Rectal smooth muscle tissue (tissue), 1 donor: ENCODE data around the gene EXOC3L2.
"Not testable (repeated sequence)": the region's sequence is repeated elsewhere in the genome, so short reads cannot be mapped to it uniquely, and the experiment has no call there.

ENCODE experiments used
- H3K27ac ChIP-seq: one replicate; pipeline ENCODE4 v1.7.0; 2013; ENCODE audit warnings: low read depth, low read length, inconsistent platforms
- H3K27me3 ChIP-seq: one replicate; pipeline ENCODE4 v1.7.0; 2013; ENCODE audit warnings: low read length; ENCODE audit not compliant: control insufficient read depth, insufficient read depth
- H3K36me3 ChIP-seq: one replicate; pipeline ENCODE4 v1.7.0; 2013; ENCODE audit warnings: low read length; ENCODE audit not compliant: control insufficient read depth, insufficient read depth
- H3K4me1 ChIP-seq: one replicate; pipeline ENCODE4 v1.7.0; 2013; ENCODE audit warnings: low read length; ENCODE audit not compliant: control insufficient read depth, insufficient read depth
- H3K4me3 ChIP-seq: one replicate; pipeline ENCODE4 v1.7.0; 2013; ENCODE audit warnings: low read length
- H3K9ac ChIP-seq: one replicate; pipeline ENCODE4 v1.7.0; 2013; ENCODE audit warnings: low read length

EXOC3L2 gene

DNA sequence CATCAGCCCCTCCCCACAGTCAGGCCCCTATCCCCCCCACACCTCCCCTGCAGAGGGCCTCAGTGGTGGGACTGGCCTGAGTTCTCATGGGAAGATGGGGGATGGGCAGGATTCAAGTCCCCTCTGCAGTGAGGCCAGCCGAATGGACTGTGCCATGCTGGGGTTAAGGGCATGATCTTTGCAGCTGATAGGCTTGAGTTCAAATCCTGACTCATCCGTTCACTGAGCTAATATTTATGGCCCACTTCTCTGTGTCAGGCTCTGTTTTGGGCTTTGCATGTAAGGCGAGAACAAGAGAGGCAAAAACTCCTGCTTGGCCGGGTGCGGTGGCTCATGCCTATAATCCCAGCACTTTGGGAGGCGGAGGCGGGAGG lies 26.5 kb upstream of the EXOC3L2 start:
- H3K36me3 ChIP-seq = peaks cover 10% of the 10 kb centered on the region

DNA sequence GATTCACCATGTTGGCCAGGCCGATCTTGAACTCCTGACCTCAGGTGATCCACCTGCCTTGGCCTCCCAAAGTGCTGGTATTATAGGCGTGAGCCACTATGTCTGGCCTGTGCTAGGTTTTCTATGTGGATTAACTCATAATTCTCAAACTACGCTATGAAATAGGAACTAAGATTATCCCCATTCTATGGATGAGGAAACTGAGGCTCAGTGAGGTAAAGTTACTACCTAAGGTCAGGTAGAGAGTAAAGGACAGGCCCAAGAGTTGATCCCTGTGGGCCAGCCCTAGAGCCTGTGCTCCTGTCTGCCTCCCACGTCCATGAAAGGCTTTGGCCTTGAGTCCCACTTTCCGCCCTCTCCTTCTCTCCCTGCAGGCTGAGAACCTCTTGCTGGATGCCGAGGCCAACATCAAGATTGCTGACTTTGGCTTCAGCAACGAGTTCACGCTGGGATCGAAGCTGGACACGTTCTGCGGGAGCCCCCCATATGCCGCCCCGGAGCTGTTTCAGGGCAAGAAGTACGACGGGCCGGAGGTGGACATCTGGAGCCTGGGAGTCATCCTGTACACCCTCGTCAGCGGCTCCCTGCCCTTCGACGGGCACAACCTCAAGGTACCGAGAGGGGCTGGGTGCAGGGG lies 26.0 kb upstream of the EXOC3L2 start:
- Histone ChIP-seq H3K4me1 (no peaks in the 10 kb centered on the region), H3K36me3 (peaks cover 10% of the 10 kb centered on the region), H3K27me3 (no peaks in the 10 kb centered on the region), H3K27ac (no peak overlapping the region), H3K4me3 (no peak overlapping the region), H3K9ac (no peak overlapping the region)

More for the DNA sequence above, 26.5 kb upstream of the EXOC3L2 start:
- no peaks in the 10 kb centered on the region for H3K27me3 ChIP-seq
- no peaks in the 10 kb centered on the region for H3K4me1 ChIP-seq
- H3K27ac ChIP-seq = no peak overlapping the region
- no peak overlapping the region for H3K4me3 ChIP-seq
- H3K9ac ChIP-seq = no peak overlapping the region

DNA sequence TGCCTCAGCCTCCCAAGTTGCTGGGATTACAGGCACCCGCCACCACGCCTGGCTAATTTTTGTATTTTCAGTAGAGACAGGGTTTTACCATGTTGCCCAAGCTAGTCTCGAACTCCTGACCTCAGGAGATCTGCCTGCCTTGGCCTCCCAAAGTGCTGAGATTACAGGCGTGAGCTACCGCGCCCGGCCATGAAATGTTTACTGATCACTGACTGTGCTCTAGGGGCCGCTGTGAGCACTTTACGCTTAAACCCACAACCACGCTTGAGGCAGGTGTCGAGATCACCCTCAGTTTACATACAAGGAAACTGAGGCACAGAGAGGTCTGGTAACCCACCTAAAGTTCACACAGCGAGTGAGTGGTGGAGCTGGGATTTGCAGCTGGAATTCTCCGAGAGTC lies 24.7 kb upstream of the EXOC3L2 start:
- not testable (repeated sequence) for H3K4me3 ChIP-seq, H3K4me1 ChIP-seq, H3K27me3 ChIP-seq, H3K27ac ChIP-seq, H3K36me3 ChIP-seq, H3K9ac ChIP-seq

DNA sequence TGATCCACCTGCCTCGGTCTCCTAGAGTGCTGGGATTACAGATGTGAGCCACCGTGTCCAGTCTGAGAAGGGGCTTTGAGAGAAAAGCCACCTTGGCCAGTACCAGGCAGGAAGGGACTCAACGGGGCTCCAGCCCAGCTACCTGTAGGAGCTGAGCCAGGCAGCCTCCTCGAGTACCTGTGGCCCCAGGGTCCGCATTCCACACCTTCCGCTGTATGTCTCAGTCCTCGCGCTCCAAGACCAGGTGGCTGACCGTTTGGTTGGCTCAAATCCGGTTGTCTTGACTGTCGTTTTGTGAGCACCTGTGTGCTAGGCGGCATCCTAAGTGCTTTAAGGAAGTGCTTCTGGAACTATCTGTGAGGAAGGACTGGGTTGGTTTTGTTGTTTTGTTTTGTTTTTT lies 22.1 kb upstream of the EXOC3L2 start:
- Histone ChIP-seq H3K36me3 (peaks cover 9% of the 10 kb centered on the region), H3K9ac (no peak overlapping the region), H3K27me3 (no peaks in the 10 kb centered on the region), H3K4me1 (no peaks in the 10 kb centered on the region), H3K4me3 (no peak overlapping the region), H3K27ac (no peak overlapping the region)

DNA sequence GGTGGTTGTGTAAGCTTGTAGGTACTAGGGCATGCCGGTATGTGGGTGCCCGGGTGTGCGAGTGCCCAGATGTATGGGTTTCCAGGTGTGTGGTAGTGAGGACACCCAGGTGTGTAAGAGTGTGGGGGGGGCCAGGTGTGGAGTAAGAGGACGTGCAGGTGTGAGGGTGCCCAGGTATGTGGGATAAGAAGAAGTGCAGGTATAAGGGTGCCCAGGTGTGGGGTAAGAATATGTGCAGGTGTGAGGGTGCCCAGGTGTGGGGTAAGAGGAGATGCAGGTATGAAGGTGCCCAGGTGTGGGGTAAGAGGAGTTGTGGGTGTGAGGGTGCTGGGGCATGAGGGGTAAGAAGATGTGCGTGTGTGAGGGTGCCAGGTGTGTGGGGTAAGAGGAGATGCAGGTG lies 20.2 kb upstream of the EXOC3L2 start:
- peaks cover 4% of the 10 kb centered on the region for H3K36me3 ChIP-seq
- H3K27me3 ChIP-seq = no peaks in the 10 kb centered on the region
- no peak overlapping the region for H3K27ac ChIP-seq
- H3K9ac ChIP-seq = no peak overlapping the region
- no peaks in the 10 kb centered on the region for H3K4me1 ChIP-seq
- no peak overlapping the region for H3K4me3 ChIP-seq

DNA sequence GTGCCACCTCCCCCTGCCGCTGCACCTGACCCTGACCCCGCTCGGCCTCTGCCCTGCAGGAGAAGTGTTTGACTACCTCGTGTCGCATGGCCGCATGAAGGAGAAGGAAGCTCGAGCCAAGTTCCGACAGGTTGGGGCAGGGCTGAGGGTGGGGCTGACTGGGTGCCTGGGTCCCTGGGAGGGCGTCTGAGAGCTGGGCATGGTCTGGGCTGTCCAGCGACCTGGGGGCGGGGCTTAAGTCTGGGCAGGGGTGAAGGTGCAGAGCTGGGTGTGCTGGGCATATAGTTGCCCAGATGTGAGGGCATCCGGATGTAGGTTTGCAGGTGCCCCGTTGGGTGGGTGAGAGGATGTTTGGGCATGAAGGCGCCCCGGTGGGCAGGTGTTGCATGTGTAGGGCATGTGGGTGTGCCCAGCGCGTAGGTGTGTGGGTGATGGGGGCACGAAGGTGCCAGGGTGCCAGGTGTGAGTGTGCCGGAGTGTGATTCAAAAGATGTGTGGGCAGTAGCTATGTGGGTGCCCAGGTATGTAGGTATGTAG lies 19.6 kb upstream of the EXOC3L2 start:
- Histone ChIP-seq H3K9ac (no peak overlapping the region), H3K27me3 (no peaks in the 10 kb centered on the region), H3K36me3 (peaks cover 4% of the 10 kb centered on the region), H3K4me1 (no peaks in the 10 kb centered on the region), H3K27ac (no peak overlapping the region), H3K4me3 (no peak overlapping the region)

DNA sequence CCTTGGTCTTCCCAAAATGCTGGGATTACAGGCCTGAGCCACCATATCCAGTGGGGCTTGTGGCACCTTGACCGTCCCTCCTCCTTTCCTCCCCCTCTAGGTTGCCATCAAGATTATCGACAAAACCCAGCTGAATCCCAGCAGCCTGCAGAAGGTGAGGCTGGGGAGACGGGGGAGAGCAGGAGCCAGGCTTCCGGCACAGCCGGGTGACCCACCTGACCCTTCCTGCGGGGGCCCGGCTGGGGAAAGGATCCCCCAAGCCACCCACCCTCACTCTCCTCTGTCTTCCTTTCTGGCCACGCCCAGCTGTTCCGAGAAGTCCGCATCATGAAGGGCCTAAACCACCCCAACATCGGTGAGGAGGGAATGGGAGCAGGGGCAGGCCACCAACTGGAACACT lies 17.8 kb upstream of the EXOC3L2 start:
- no peaks in the 10 kb centered on the region for H3K27me3 ChIP-seq
- peaks cover 3% of the 10 kb centered on the region for H3K36me3 ChIP-seq
- no peaks in the 10 kb centered on the region for H3K4me1 ChIP-seq
- H3K4me3 ChIP-seq = no peak overlapping the region
- H3K27ac ChIP-seq = no peak overlapping the region
- no peak overlapping the region for H3K9ac ChIP-seq

DNA sequence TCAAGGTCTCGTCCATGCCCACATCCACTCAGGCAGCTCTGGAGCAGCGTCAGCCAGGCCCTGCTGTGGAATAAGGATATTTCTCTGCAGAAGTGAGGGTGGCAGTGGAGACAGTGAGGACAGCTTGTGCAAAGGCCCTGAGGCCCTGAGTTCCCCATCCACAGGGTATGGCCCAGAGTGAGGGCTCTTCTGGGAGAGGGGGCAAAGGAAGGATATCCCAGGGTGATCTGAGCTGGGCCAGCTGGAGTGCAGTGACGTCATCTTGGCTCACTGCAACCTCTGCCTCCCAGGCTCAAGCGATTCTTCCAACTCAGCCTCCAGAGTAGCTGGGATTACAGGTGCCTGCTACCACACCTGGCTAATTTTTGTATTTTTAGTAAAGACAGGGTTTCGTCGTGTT lies 17.4 kb upstream of the EXOC3L2 start:
- Histone ChIP-seq H3K27me3 (no peaks in the 10 kb centered on the region), H3K4me1 (no peaks in the 10 kb centered on the region), H3K36me3 (peaks cover 3% of the 10 kb centered on the region), H3K27ac (no peak overlapping the region), H3K4me3 (no peak overlapping the region), H3K9ac (no peak overlapping the region)

DNA sequence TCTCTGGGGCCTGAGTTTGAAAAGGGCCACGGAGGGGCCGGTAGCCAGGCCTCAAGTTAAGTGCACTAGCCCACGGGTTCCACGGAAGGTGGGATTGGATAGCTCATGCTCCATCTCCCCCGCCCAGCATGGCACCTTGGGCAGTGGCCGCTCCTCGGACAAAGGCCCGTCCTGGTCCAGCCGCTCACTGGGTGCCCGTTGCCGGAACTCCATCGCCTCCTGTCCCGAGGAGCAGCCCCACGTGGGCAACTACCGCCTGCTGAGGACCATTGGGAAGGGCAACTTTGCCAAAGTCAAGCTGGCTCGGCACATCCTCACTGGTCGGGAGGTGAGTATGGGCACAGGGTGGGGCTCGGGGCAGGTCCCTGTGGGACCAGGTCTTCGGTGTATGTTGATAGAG lies 13.7 kb upstream of the EXOC3L2 start:
- Histone ChIP-seq H3K9ac (no peak overlapping the region), H3K36me3 (peaks cover 3% of the 10 kb centered on the region), H3K4me3 (no peak overlapping the region), H3K27me3 (no peaks in the 10 kb centered on the region), H3K27ac (no peak overlapping the region), H3K4me1 (no peaks in the 10 kb centered on the region)

DNA sequence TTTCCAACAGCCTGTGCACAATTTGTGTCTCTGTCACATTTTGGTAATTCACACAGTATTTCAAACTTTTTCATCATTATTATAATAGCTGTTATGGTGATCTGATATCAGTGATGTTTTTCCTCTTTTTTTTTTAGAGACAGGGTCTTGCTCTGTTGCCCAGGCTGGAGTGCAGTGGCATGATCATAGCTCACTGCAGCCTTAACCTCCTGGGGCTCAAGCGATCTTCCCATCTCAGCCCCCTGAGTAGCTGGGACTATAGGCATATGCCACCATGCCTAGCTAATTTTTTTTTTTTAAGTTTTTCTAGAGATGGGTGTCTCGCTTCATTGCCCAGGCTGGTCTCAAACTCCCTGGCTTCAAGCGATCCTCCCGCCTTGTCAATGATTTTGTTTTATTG lies 11.6 kb upstream of the EXOC3L2 start:
- Histone ChIP-seq H3K27me3 (no peaks in the 10 kb centered on the region), H3K36me3 (no peaks in the 10 kb centered on the region), H3K27ac (no peak overlapping the region), H3K4me1 (no peaks in the 10 kb centered on the region), H3K4me3 (no peak overlapping the region), H3K9ac (no peak overlapping the region)

DNA sequence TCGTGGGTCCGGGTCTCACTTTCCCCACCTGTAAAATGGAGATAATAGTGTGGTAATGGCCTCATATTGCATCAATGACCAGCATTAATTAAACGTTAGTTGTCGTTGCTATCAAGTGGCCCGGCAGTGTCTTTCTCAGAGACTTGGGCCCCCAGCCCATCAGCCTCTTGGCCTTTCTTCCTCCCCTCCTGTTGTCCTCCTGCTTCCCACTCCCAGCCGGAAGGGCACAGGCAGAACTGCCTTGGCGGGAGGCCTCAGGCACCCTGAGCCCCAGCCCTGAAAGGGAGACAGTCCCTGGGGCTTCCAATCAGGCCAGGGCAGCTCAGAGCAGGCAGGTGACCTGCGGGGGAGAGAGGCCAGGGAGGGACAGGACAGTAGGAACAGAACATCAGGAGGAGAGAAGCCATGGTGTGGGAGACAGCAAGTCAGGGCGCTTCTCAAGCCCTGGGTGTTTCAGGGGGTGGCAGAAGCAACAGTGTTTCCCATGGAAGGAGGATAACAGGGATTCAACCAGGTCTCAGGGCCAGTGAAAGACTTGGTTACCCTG lies 10.5 kb upstream of the EXOC3L2 start:
- no peaks in the 10 kb centered on the region for H3K4me1 ChIP-seq
- no peaks in the 10 kb centered on the region for H3K27me3 ChIP-seq
- H3K4me3 ChIP-seq = no peak overlapping the region
- no peaks in the 10 kb centered on the region for H3K36me3 ChIP-seq
- H3K27ac ChIP-seq = no peak overlapping the region
- no peak overlapping the region for H3K9ac ChIP-seq

DNA sequence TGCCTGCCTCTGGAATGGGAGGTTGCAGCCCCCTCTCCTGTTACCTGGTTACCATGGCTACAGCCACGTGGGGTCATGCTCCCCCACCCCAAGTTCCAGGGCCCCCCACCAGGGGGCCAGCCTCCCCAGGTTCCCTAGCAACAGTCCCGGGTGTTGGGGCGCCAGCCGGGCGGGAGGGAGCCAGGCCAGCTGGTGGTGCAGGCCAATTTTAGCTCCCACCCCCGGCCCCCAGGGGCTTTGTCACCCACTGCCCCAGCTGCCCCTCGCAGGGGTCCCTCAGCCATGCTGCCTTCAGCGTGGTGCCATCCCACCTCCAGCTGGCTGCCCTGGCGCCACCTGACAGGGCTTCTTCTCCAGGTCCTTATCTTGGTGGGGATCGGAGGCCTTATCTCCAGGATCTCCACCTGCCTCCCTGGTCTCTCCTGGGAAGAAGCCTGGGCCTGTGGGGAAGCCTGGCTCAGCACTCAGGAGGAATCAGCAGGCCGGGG lies 8.9 kb upstream of the EXOC3L2 start:
- H3K4me3 ChIP-seq = no peak overlapping the region
- no peak overlapping the region for H3K9ac ChIP-seq
- peaks cover 2% of the 10 kb centered on the region for H3K4me1 ChIP-seq
- no peak overlapping the region for H3K27ac ChIP-seq
- H3K27me3 ChIP-seq = no peaks in the 10 kb centered on the region
- H3K36me3 ChIP-seq = no peaks in the 10 kb centered on the region

DNA sequence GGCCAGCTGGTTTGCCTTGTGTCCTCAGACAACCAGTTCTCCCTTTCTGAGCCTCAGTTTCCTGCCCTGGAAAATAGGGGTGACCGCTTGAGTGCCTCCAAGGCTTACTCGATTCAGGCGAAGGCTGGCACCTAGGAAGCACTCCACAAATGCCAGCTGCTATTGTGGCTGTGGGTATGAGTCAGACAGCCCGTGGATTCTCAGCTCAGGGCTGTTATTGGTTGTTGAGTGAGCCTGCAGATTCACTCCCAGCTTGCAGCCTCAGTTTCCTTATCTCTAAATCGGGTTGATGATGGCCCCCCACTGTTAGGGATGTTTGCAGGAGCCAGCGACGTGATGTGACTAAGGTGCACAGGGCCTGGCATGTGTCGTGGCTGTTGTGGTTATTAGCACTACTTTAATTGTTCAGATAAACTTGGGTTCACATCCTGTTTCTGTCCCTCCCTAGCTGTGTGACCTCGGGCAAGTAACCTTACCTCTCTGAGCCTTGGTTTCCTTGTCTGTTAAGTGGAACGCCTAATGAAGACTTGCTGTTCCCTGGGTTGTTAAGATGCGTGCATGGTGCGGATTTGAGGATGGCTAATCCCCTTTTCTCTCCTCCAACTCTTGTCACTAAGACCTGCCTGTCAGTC lies 8.3 kb upstream of the EXOC3L2 start:
- Histone ChIP-seq H3K9ac (no peak overlapping the region), H3K4me1 (peaks cover 2% of the 10 kb centered on the region), H3K27ac (no peak overlapping the region), H3K4me3 (peak overlapping the region; percentile 1), H3K36me3 (no peaks in the 10 kb centered on the region), H3K27me3 (no peaks in the 10 kb centered on the region)
